Measurements from ENCODE around the gene IFRD2. TPM values are rescaled to one million over a fixed set of nuclear protein-coding genes. Genes with fewer than 3 reads are reported as not detected.
A peak's percentile ranks its signal among the peaks of the same experiment; 100 is the strongest.

IFRD2 gene
- total and polyA plus RNA-seq, 2 experiments from 2014 or later = 80.8 to 91.5 TPM

DNA sequence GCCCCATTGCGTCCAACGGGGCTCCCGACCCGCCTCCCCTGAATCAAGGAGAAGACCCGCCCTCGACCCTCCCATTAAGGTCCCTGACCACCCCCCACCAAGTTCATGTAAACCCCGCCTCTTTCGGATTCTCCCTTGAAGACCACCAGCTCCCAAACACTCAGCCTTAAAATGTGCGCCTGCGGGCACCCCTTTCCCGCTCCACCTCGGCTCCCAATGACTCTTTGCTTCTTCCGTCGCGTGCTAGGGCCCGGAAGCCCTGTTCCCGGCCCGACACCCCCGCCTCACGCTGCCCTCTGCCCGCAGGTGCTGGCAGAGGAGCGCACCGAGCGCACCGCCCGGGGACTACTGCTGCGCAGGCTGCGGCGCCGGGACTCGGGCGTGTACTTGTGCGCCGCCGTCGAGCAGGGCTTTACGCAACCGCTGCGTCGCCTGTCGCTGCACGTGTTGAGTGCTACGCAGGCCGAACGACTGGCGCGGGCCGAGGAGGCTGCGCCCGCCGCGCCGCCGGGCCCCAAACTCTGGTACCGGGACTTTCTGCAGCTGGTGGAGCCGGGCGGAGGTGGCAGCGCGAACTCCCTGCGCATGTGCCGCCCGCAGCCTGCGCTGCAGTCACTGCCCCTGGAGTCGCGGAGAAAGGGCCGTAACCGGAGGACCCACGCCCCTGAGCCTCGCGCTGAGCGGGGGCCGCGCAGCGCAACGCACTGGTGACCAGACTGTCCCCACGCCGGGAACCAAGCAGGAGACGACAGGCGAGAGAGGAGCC, 16.1 kb downstream of the IFRD2 start:
- Histone ChIP-seq H3K27ac (ENCODE audit: low read depth) (no peak overlapping the region), H4K20me1 (replicated peaks; ENCODE audit: insufficient read depth) (no peaks in the 10 kb centered on the region), H3K9me2 (ENCODE audit: insufficient read depth) (no peaks in the 10 kb centered on the region), H2AFZ (peak overlapping the region; percentile 80), H3F3A (replicated peaks; ENCODE audit: low read depth) (peaks cover 10% of the 10 kb centered on the region; the same call in 1 of the 2 replicates), H3K4me3 (peak overlapping the region; percentile 63), H3K79me2 (replicated peaks; ENCODE audit: insufficient read depth) (no peaks in the 10 kb centered on the region), H3K36me3 (ENCODE audit: insufficient read depth) (no peaks in the 10 kb centered on the region), H3K4me2 (peak overlapping the region; percentile 86), H3K4me1 (ENCODE audit: insufficient read depth) (peaks cover 3% of the 10 kb centered on the region; the same call in 1 of the 2 replicates), H3K27me3 (ENCODE audit: insufficient read depth) (peaks cover 57% of the 10 kb centered on the region)
- Mint-ChIP-seq H3K27ac (no peak overlapping the region), H3K4me3 (peak overlapping the region; percentile 78), H3K4me1 (peaks cover 30% of the 10 kb centered on the region), H3K36me3 (ENCODE audit: low read depth) (no peaks in the 10 kb centered on the region), H3K9me3 (no peaks in the 10 kb centered on the region), H3K27me3 (ENCODE audit: insufficient read depth, low read depth, poor library complexity) (peaks cover 51% of the 10 kb centered on the region)
- DNase-seq (ENCODE audit: low spot score) (peak; percentile 89), ATAC-seq (peak; percentile 34)
- no peak for TF ChIP-seq NANOG (IDR thresholded peaks at IDR 0.05; ENCODE audit: borderline replicate concordance)
- TF ChIP-seq POLR2AphosphoS5 (IDR thresholded peaks at IDR 0.05; ENCODE audit: low read depth) = peak; percentile 40; the same call in 1 of the 2 replicates
- TF ChIP-seq CREB1 (CRISPR knock-in tag; IDR thresholded peaks at IDR 0.05; ENCODE audit: low read depth) = peak; percentile 75

DNA sequence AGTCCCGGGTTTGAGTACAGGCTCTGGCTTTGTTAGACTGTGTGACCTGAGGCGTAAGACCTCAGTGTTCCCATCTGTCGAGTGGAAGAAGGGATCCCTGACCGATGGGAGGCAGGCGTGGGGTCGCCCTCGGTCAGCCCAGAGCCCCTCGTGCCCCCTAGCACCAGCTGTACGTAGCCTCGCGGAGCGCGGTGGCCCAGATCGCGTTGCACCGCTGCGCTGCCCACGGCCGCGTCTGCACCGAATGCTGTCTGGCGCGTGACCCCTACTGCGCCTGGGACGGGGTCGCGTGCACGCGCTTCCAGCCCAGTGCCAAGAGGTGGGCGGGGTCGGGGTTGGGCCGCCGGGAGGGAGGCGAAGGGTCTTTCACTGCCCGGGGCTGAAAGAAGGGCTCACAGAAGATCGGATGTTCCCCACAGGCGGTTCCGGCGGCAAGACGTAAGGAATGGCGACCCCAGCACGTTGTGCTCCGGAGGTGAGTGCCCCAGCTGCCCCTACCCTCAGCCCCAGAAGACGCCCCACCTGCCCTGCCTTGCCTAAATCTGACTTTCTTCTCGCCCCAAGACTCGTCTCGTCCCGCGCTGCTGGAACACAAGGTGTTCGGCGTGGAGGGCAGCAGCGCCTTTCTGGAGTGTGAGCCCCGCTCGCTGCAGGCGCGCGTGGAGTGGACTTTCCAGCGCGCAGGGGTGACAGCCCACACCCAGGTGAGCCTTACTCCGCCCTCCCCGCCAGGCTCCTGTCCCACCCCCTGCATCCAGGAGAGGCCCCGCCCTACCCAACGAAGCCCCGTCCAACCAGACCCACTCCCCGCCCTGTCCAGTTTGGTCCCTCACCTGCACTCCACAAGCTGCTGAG, 16.9 kb downstream of the IFRD2 start:
- Histone ChIP-seq H3K27me3 (ENCODE audit: insufficient read depth) (peaks cover 57% of the 10 kb centered on the region), H3K79me2 (replicated peaks; ENCODE audit: insufficient read depth) (no peaks in the 10 kb centered on the region), H3K4me2 (peak overlapping the region; percentile 86), H3K27ac (ENCODE audit: low read depth) (no peak overlapping the region), H3K9me2 (ENCODE audit: insufficient read depth) (no peaks in the 10 kb centered on the region), H4K20me1 (replicated peaks; ENCODE audit: insufficient read depth) (no peaks in the 10 kb centered on the region), H2AFZ (peak overlapping the region; percentile 80), H3K4me1 (ENCODE audit: insufficient read depth) (peaks cover 3% of the 10 kb centered on the region; the same call in 1 of the 2 replicates), H3F3A (replicated peaks; ENCODE audit: low read depth) (peaks cover 10% of the 10 kb centered on the region; the same call in 1 of the 2 replicates), H3K36me3 (ENCODE audit: insufficient read depth) (no peaks in the 10 kb centered on the region), H3K4me3 (peak overlapping the region; percentile 63)
- Mint-ChIP-seq H3K36me3 (ENCODE audit: low read depth) (no peaks in the 10 kb centered on the region), H3K4me1 (peaks cover 30% of the 10 kb centered on the region), H3K27ac (no peak overlapping the region), H3K9me3 (no peaks in the 10 kb centered on the region), H3K27me3 (ENCODE audit: insufficient read depth, low read depth, poor library complexity) (peaks cover 49% of the 10 kb centered on the region), H3K4me3 (peak overlapping the region; percentile 78)
- peak; percentile 18 for ATAC-seq
- TF ChIP-seq STAT1 (IDR thresholded peaks at IDR 0.05; ENCODE audit: unreplicated experiment) = no peak
- no peak for TF ChIP-seq ZNF331 (CRISPR knock-in tag; IDR thresholded peaks at IDR 0.05; ENCODE audit: low read depth)
- TF ChIP-seq EZH2phosphoT487 (IDR thresholded peaks at IDR 0.05; ENCODE audit: unreplicated experiment) = no peak
- no peak for TF ChIP-seq CTCF (conservative IDR thresholded peaks at IDR 0.05; ENCODE audit: low read depth in 2 of 2)
- TF ChIP-seq NANOG (IDR thresholded peaks at IDR 0.05; ENCODE audit: borderline replicate concordance) = no peak
- peak; percentile 78 for DNase-seq (ENCODE audit: low spot score)

All from GM23338 (cell line).